Neural cell (in vitro differentiated cells): Measurements from ENCODE around the gene OSM. TPM values are rescaled to one million over a fixed set of nuclear protein-coding genes. Genes with fewer than 3 reads are reported as not detected.

Experiments used
- H2AFZ ChIP-seq: fragments of 200-600, 300-800 bp; sonication (generic), shearing (Covaris generic); 2 replicates; pipeline ENCODE4 v1.6.0; 2014; ENCODE audit warnings: low read depth, mild to moderate bottlenecking, antibody characterized with exemption, low read length, moderate library complexity
- H3F3A ChIP-seq: fragments of 200-600 bp; shearing (Covaris generic); 2 replicates; pipeline ENCODE4 v1.6.1; 2016; ENCODE audit warnings: mild to moderate bottlenecking, moderate library complexity, mixed read lengths, antibody characterized with exemption, low read length; ENCODE audit not compliant: insufficient read depth, poor library complexity, severe bottlenecking
- H3K27ac ChIP-seq: fragments of 200-600, 300-800 bp; sonication (generic), shearing (Covaris generic); 2 replicates; pipeline ENCODE4 v1.5.1; 2014; ENCODE audit warnings: mild to moderate bottlenecking, low read length, moderate library complexity
- H3K27me3 ChIP-seq: fragments of 300-800, 200-600 bp; sonication (generic), shearing (Covaris generic); 2 replicates; pipeline ENCODE4 v1.6.0; 2014; ENCODE audit warnings: mild to moderate bottlenecking, low read depth, low read length, moderate library complexity; ENCODE audit not compliant: insufficient read depth
- H3K36me3 ChIP-seq: fragments of 300-800, 200-600 bp; sonication (generic), shearing (Covaris generic); 2 replicates; pipeline ENCODE4 v1.5.1; 2014; ENCODE audit warnings: mild to moderate bottlenecking, antibody characterized with exemption, low read length, moderate library complexity; ENCODE audit not compliant: insufficient read depth
- H3K4me2 ChIP-seq: fragments of 300-800, 200-600 bp; sonication (generic), shearing (Covaris generic); 2 replicates; pipeline ENCODE4 v1.6.0; 2014; ENCODE audit warnings: mild to moderate bottlenecking, low read length
- H3K4me3 ChIP-seq: fragments of 300-800, 200-600 bp; sonication (generic), shearing (Covaris generic); 2 replicates; pipeline ENCODE4 v1.5.1; 2014; ENCODE audit warnings: mild to moderate bottlenecking, low read length, moderate library complexity
- H3K79me2 ChIP-seq: fragments of 200-600 bp; shearing (Covaris generic); replicated peaks from 2 replicates; pipeline ENCODE4 v1.6.0; 2014; ENCODE audit warnings: mild to moderate bottlenecking, low read length, moderate library complexity; ENCODE audit not compliant: insufficient read depth
- H3K9ac ChIP-seq: fragments of 300-800, 200-600 bp; sonication (generic), shearing (Covaris generic); 2 replicates; pipeline ENCODE4 v1.6.1; 2016; ENCODE audit warnings: mild to moderate bottlenecking, low read length, mixed read lengths
- H3K9me2 ChIP-seq: fragments of 200-600 bp; shearing (Covaris generic); 2 replicates; pipeline ENCODE4 v1.6.1; 2016; ENCODE audit warnings: mild to moderate bottlenecking, low read length, mixed read lengths; ENCODE audit not compliant: insufficient read depth
- H3K9me3 ChIP-seq: fragments of 200-600, 300-800 bp; sonication (generic), shearing (Covaris generic); 2 replicates; pipeline ENCODE4 v1.6.1; 2016; ENCODE audit warnings: mild to moderate bottlenecking, mixed run types, low read length, moderate library complexity, mixed read lengths
- H4K20me1 ChIP-seq: fragments of 200-600 bp; shearing (Covaris generic); 2 replicates; pipeline ENCODE4 v1.6.1; 2016; ENCODE audit warnings: mild to moderate bottlenecking, mixed run types; ENCODE audit not compliant: insufficient read depth
- EP300 ChIP-seq: fragments of 450-650 bp; conservative IDR thresholded peaks from 2 replicates; pipeline ENCODE4 v1.6.1; 2014; ENCODE audit warnings: antibody characterized with exemption, mild to moderate bottlenecking, moderate library complexity; ENCODE audit not compliant: poor library complexity, severe bottlenecking
- EZH2 ChIP-seq: fragments of 200-600, 300-800 bp; shearing (Covaris generic), sonication (generic); IDR thresholded peaks from 2 replicates; pipeline ENCODE4 v1.6.1; 2014; ENCODE audit warnings: antibody characterized with exemption, low read length, borderline replicate concordance, mild to moderate bottlenecking; ENCODE audit not compliant: insufficient read depth, poor library complexity, severe bottlenecking
- MXI1 ChIP-seq: fragments of 450-650 bp; conservative IDR thresholded peaks from 2 replicates; pipeline ENCODE4 v1.6.1; 2014; ENCODE audit warnings: antibody characterized with exemption, mild to moderate bottlenecking; ENCODE audit not compliant: poor library complexity, severe bottlenecking
- POLR2AphosphoS5 ChIP-seq: IDR thresholded peaks from 2 replicates; pipeline ENCODE4 v1.6.1; 2012
- RAD21 ChIP-seq: fragments of 450-650 bp; conservative IDR thresholded peaks from 2 replicates; pipeline ENCODE4 v1.6.1; 2014; ENCODE audit warnings: antibody characterized with exemption, mild to moderate bottlenecking, moderate library complexity
- SMC3 ChIP-seq: fragments of 450-650 bp; conservative IDR thresholded peaks from 2 replicates; pipeline ENCODE4 v1.6.1; 2014; ENCODE audit warnings: antibody characterized with exemption, mild to moderate bottlenecking, moderate library complexity; ENCODE audit not compliant: poor library complexity
- TAF1 ChIP-seq: IDR thresholded peaks from 2 replicates; pipeline ENCODE4 v1.6.1; 2012; ENCODE audit warnings: low read depth
- polyA plus RNA-seq: library from polyadenylated mRNA; depleted of rRNA; stranded (reverse); fragments of >200 nt; gene quantifications from 2 replicates; pipeline ENCODE4 v1.2.3, GENCODE V29; 2014
- TF ChIP-seq, protein P1 (sequence below): IDR thresholded peaks from 2 replicates; pipeline ENCODE4 v1.6.1; 2012; ENCODE audit warnings: borderline replicate concordance
- TF ChIP-seq, protein P2 (sequence below): fragments of 450-650 bp; IDR thresholded peaks from 2 replicates; pipeline ENCODE4 v1.5.1; 2014; ENCODE audit warnings: antibody characterized with exemption, mild to moderate bottlenecking, moderate library complexity; ENCODE audit not compliant: poor library complexity, severe bottlenecking

Gene OSM
- polyA plus RNA-seq, 1 donor from 2014 or later, result not detected

DNA sequence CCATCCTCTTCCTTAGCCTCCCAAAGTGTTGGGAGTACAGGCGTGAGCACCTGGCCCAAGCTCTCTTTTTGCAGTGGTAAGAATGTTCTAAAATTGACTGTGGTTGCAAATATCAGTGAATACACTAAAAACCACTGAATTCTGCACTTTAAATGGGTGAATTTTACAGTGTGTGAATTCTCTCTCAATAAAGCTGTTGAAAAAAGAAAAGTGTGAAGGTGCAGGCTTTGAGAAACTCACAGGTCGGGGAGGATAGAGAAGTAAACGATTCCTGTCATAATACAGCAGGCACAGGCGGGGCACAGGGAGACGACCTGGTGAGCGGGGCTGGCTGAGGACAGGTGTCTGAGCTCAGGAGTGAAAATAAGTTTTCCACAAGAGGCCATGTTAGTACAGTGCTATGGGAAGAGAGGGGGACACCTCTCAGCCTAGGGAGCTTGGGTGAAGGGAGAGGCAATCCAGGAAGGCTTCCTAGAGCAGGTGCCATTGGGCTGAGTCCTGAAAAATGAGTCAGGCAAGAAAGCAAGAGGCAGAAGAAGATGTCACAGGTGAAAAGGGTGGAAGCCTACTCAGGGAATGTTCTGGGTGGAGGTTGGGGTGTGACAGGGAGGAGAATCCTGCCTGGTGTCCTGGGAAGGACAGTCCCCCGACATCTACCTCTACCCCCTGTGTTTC, 46.2 kb downstream of the OSM start:
- no peak overlapping the region for H3K4me3 ChIP-seq
- H2AFZ ChIP-seq, result no peak overlapping the region
- no peak overlapping the region for H3K9ac ChIP-seq
- no peak for TF ChIP-seq EP300
- TF ChIP-seq MXI1, result no peak
- no peak for TF ChIP-seq POLR2AphosphoS5
- no peak for TF ChIP-seq EZH2
- no peak for TF ChIP-seq RAD21
- TF ChIP-seq, protein P1, sequence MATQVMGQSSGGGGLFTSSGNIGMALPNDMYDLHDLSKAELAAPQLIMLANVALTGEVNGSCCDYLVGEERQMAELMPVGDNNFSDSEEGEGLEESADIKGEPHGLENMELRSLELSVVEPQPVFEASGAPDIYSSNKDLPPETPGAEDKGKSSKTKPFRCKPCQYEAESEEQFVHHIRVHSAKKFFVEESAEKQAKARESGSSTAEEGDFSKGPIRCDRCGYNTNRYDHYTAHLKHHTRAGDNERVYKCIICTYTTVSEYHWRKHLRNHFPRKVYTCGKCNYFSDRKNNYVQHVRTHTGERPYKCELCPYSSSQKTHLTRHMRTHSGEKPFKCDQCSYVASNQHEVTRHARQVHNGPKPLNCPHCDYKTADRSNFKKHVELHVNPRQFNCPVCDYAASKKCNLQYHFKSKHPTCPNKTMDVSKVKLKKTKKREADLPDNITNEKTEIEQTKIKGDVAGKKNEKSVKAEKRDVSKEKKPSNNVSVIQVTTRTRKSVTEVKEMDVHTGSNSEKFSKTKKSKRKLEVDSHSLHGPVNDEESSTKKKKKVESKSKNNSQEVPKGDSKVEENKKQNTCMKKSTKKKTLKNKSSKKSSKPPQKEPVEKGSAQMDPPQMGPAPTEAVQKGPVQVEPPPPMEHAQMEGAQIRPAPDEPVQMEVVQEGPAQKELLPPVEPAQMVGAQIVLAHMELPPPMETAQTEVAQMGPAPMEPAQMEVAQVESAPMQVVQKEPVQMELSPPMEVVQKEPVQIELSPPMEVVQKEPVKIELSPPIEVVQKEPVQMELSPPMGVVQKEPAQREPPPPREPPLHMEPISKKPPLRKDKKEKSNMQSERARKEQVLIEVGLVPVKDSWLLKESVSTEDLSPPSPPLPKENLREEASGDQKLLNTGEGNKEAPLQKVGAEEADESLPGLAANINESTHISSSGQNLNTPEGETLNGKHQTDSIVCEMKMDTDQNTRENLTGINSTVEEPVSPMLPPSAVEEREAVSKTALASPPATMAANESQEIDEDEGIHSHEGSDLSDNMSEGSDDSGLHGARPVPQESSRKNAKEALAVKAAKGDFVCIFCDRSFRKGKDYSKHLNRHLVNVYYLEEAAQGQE, result no peak
- no peak for TF ChIP-seq SMC3
- TF ChIP-seq, protein P2, sequence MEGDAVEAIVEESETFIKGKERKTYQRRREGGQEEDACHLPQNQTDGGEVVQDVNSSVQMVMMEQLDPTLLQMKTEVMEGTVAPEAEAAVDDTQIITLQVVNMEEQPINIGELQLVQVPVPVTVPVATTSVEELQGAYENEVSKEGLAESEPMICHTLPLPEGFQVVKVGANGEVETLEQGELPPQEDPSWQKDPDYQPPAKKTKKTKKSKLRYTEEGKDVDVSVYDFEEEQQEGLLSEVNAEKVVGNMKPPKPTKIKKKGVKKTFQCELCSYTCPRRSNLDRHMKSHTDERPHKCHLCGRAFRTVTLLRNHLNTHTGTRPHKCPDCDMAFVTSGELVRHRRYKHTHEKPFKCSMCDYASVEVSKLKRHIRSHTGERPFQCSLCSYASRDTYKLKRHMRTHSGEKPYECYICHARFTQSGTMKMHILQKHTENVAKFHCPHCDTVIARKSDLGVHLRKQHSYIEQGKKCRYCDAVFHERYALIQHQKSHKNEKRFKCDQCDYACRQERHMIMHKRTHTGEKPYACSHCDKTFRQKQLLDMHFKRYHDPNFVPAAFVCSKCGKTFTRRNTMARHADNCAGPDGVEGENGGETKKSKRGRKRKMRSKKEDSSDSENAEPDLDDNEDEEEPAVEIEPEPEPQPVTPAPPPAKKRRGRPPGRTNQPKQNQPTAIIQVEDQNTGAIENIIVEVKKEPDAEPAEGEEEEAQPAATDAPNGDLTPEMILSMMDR, result no peak
- no peaks in the 10 kb centered on the region for H3K27me3 ChIP-seq
- H4K20me1 ChIP-seq, result no peaks in the 10 kb centered on the region
- no peaks in the 10 kb centered on the region for H3F3A ChIP-seq
- H3K9me2 ChIP-seq, result no peaks in the 10 kb centered on the region
- H3K4me2 ChIP-seq, result no peak overlapping the region
- no peak overlapping the region for H3K27ac ChIP-seq
- H3K36me3 ChIP-seq, result no peaks in the 10 kb centered on the region
- H3K79me2 ChIP-seq, result no peaks in the 10 kb centered on the region
- H3K9me3 ChIP-seq, result no peaks in the 10 kb centered on the region

DNA sequence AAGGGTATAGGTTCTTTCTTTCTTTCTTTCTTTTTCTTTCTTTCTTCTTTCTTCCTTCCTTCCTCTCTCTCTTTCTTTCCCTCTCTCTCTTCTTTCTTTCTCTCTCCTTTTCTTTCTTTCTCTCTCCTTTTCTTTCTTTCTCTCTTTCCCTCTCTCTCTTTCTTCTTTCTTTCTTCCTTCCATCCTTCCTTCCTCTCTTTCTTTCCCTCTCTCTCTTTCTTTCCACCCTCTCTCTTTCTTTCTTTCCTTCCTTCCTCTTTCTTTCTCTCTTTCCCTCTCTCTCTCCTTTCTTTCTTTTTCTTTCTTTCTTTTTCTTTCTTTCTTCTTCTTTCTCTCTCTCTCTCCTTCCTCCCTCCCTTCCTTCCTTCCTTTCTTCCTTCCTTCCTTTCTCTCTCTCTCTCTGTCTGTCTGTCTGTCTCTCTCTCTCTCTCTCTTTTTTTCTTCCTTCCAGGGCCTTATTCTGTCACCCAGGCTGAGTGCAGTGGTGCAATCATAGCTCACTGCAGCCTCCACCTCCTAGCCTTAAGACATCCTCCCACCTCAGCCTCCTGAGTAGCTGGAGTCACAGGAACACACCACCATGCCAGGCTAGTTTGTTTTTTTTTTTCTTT, 46.9 kb downstream of the OSM start:
- Histone ChIP-seq H3K4me2 (no peak overlapping the region), H3K27me3 (no peaks in the 10 kb centered on the region), H3K9me2 (no peaks in the 10 kb centered on the region), H3K79me2 (no peaks in the 10 kb centered on the region), H3K36me3 (no peaks in the 10 kb centered on the region), H3F3A (no peaks in the 10 kb centered on the region), H3K9ac (no peak overlapping the region), H3K27ac (no peak overlapping the region), H4K20me1 (no peaks in the 10 kb centered on the region), H2AFZ (no peak overlapping the region), H3K9me3 (no peaks in the 10 kb centered on the region), H3K4me3 (no peak overlapping the region)
- TF ChIP-seq POLR2AphosphoS5, result no peak
- no peak for TF ChIP-seq SMC3
- TF ChIP-seq, protein P1, result no peak
- no peak for TF ChIP-seq TAF1
- TF ChIP-seq EP300, result no peak
- TF ChIP-seq EZH2, result no peak
- no peak for TF ChIP-seq MXI1
- no peak for TF ChIP-seq RAD21
- TF ChIP-seq, protein P2, result no peak
